Pons (tissue), 1 donor: Measurements from ENCODE around the gene WDR19.
A peak's percentile ranks its signal among the peaks of the same experiment; 100 is the strongest.

ENCODE experiments used
- DNase-seq: peaks from one replicate; pipeline ENCODE4 v3.0.0-alpha.2; 2016; ENCODE audit warnings: low spot score

Gene WDR19

DNA sequence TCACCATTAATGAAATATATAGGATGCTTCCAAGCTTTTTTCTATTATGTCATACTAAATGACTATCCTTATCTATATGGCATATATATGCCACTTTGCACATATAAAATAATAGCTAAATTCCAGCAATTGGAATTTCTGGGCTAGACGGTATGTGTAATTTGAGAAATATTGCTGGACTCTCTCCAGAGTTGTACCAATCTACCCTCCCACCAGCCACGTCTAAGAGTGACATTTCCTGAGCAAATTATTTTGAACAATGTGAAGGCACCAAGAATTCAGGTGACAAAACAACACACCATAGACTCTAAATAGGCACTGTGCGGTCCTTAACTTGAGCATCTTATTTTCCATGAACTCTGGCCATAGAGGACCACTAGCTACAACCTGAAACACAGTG is 121.5 kb downstream of the WDR19 start:
- no peak for DNase-seq

DNA sequence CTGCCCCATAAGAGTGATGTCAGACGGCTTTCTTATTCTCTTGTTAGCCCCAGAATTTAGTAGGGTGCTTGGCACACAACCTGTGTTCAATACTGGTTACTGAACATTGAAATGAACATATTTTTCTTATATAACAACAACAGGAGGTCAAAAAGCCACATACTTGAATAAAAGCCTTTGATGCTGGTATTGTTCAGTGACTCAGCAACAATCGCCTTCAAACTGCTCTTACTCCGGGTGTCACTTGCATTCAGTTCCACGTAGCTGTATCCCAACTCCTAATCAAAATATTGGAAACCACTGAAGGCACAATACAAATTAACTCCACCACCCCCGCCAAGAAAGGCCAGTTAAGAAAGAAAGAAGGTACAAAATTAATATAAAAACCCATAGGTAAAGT is 122.3 kb downstream of the WDR19 start:
- DNase-seq = peak; percentile 59

DNA sequence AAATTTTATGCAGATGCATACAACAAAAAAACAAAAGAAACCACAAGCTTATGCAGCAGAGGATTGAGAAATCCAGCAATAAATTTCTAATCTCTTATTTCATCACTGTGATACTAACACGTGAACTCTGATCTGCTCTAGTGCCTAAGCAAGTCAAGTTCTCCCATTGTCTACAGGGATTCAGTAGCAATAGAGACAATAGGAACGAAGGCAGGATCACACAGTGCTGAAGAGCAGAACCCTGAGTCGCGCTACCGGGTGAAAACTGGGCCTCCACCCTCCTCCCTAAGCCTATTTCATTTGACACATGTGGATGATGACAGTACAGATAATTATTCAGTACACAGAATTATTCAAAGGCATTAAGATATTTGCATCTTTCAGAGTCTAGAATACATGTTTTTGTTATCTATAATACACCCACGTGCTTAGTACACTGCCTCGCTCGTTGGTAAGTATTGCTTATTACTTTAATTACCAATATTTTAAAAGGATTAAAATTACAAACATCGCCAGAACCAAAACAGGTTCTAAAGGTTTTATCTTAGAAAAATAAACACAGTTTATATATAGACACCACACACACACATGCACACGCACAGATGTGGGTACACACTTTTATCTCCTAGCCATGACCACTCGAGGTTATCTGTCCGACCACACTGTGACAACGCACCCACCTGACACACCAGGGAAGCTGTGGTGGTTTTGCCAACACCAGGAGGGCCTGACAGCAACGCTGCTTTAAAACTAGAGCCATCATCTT is 123.8 kb downstream of the WDR19 start:
- DNase-seq = peak; percentile 68

DNA sequence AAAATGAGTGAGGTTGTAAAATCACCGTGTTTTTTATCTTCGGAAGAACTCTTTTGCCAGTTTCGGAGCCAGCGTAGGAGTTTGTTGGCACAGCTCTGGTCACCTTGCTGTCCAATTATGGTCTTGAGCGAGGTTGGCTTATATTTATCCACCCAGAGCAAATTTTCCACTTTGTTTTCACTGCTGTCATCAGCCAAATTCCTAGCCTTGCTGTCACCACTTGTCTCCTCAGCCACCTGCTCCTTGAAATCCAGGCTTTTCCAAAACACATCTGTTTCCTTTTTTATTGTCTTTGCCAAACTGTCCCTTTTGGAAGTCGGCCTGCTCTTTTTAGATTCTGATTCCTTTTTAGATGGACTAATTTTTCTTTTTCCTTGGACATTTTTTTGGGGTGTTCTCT is 126.3 kb downstream of the WDR19 start:
- DNase-seq = no peak

DNA sequence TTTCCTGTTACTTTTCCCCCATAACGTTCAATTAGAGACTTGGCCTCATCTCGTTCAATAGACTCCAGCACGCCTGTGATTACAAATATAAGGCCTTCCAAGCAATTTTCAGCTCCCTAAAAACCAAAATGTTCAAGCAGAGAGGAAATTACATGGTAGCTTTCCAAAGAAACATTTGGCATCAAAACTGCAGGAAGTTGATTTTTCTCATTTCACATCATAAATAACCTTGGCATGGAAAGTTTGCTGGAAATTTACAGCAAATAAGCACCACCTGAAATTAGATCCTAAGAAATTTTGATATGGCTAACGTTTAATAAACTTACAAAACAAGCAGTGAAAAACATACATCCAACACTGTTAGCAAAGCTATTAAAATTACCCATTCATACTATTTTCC is 130.5 kb downstream of the WDR19 start:
- peak; percentile 24 for DNase-seq

DNA sequence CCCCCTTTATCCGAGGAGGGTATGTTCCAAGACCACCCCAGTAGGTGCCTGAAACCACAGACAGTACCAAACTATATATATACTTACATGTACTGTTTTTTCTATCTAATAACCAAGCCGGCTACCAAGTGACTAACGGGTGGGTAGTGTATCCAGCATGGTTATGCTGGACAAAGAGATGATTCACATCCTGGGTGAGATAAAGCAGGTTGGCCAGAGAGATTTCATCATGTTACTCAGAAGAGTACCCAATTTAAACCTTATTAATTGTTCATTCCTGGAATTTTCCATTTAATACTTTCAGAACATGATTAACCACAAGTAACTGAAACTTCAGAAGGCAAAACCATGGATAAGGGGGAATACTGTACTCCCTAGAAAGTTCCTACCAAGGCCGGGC is 137.3 kb downstream of the WDR19 start:
- no peak for DNase-seq

DNA sequence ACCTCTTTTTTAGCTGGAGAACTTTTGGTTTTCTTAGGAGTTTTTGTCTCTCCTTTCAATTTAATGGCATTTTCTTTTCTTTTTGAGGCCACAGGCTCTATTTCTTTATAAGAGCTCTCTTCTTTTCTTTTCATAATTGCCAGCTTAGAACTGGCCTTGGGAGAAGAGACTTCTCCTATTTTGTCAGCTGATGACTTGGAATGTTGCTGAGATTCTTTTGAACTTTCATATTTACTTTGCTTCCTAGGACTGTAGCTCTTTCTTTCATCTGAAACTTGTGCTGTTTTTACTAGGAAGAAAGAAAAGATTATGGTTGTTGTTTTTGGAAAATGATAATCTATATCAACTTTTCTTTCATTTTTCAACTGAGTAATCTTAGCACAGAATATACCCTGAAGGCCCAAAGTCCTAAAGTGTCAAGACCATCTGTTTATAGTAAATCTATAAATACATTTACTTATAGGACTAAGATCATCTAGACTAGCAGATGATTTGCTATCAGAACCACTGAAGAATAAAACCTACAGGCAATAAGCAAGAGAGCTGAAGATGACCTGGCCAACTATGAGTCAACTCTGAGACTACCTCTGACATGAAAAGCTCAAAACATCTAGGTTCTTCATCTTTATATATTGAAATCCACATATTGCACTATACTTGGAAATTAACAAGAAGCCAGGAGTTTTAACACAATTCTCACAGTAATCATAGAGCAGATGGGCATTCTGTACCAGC is 138.2 kb downstream of the WDR19 start:
- DNase-seq = no peak

DNA sequence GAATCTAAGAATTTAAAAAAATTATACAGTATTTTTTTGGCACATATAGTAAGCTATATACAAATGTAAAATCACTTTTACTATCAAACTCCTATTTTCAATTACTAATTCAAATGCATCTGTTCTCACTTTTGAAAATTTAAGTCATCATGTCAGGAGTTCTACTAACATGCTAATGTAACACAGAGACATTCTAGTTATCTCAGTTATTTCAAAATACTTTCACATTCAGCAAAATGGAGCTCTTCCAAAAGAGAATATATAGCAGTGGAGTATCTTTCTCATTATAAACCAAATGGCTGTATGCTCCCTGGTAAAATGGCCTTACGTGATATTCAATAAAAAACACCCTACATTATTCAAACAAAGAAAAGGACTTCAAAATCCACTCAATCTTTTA is 141.5 kb downstream of the WDR19 start:
- DNase-seq = no peak

DNA sequence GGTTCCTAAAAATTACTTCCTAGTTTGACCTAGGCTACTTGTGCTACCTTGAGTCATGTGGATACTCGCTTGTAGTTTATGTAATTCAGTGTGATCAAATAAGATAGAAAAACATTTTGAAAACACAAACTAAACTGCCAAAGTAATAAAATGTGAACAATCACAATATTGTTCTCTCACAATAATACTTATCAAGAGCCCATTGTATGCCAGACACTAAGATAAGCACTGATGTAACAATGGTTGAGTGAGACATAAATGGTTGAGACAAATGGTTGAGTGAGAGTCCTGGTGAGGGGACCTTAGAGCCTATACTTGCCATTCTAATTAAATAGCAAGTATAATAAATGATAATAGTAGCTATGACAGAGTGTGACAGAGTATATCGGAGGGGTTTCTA is 142.1 kb downstream of the WDR19 start:
- DNase-seq = peak; percentile 96

DNA sequence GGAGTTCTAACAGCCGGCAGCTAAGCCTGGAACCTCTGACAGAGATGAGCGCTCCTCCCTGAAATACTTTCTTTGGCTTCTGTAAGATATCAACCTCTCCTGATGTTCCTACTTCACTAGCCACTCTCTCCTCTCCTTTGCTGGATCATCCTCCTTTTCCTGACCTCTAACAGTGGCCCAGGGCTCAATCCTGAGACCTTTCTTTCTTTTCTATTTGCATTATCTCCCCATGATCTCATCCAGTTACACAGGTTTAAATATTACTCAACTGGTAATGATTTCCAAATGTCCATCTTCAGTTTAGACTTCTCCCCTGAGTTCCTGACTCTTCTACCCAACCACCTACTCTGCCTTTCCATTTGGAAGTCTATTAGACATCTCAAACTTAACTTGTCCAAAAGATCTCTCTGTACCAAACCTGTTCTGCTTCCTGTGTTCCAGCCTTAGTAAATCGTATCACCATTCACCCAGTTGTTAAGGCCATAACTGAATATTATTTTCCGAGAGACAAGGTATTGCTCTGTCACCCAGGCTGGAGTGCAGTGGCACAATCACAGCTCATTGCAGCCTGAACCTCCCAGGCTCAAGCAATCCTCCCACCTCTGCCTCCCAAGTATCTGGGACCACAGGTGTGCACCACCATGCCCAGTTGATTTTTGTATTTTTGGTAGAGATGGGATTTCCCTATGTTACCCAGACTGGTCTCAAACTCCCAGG is 142.7 kb downstream of the WDR19 start:
- no peak for DNase-seq

DNA sequence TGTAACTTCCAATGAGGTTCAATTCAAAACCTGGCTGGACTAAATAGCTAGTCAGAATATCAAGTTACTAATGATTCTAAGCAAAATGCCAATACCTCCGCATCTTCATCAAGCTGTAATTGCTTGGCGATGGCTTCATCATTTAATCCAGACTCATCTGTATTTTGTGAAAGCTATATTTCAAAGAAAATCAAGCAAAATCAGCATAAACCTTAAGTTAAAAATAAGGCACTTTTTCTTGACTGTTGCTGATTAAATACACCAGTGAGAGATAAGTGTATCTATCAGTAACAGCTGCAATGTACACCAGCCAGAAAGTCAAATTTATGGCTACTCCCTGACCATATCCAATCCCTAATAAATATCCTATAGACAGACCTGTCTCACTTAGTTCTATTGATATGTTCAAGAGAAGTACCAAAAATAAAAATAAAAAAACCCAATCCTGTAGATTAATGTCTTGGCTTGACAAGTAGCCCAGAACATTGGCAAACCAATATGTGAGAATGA is 144.2 kb downstream of the WDR19 start:
- no peak for DNase-seq

DNA sequence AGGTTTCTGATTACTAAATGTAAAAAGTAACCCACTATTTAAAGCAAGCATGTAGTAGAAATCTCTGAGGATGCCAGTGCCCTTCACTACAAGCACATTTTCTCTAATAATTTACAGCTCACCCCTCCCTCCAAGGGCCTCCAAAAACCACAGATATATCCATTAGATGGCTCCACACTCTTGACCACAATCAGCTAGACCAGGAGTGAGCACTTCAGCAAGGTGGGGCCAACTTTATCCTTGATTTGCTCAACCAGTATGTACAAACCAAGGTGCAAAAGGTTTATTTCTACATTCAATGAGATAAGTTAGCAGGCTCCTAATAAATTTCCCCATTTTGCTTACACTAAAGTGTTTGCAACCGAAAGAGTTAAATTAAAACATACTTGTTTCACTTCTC is 148.0 kb downstream of the WDR19 start:
- no peak for DNase-seq

DNA sequence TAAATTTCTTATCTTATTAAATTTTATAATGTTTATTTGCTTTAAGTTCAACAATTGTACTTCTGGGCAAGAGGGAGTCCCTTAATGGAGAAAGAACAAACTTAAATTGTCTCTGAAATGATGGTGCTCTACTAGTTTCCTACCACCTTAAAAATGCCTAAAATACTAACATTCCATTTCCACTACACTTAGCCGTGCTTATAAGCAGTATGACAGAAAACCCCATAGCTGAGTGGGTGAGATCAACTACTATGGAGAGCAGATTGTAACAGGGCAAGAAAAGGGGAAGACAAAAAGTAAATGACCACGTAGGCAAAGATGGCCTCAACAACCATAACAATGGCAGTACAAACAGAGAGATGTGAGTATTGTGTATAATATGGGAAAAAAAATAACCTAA is 148.9 kb downstream of the WDR19 start:
- DNase-seq = no peak
